Brain microvascular endothelial cell (primary cell): ENCODE measurements around the gene UBE2M.

Experiments used
- DNase-seq: peaks from one replicate; pipeline ENCODE4 v3.0.0-alpha.2; 2020
- H3K27ac ChIP-seq: fragments of 250-450 bp; sonication (Bioruptor Pico); 2 replicates; pipeline ENCODE4 v1.5.1; 2020; ENCODE audit warnings: mild to moderate bottlenecking, moderate library complexity
- H3K27me3 ChIP-seq: fragments of 250-450 bp; sonication (Bioruptor Pico); replicated peaks from 2 replicates; pipeline ENCODE4 v1.5.1; 2020; ENCODE audit warnings: mild to moderate bottlenecking
- H3K36me3 ChIP-seq: fragments of 250-450 bp; sonication (Bioruptor Pico); replicated peaks from 2 replicates; pipeline ENCODE4 v1.5.1; 2020; ENCODE audit warnings: mild to moderate bottlenecking
- H3K4me3 ChIP-seq: 2 replicates; pipeline ENCODE4 v1.5.1; 2011; ENCODE audit warnings: low read depth, mild to moderate bottlenecking, control low read depth, low read length, moderate library complexity
- CTCF ChIP-seq: IDR thresholded peaks from 2 replicates; pipeline ENCODE4 v1.5.1; 2011; ENCODE audit warnings: low read depth, mild to moderate bottlenecking, moderate library complexity, low read length, control low read depth, inconsistent platforms; ENCODE audit errors: missing control alignments
- in situ Hi-C: cut with HindIII; loops from 2 replicates; pipeline ENCODE4 v1.10.0; 2017; ENCODE audit warnings: low sequenced_read_pairs, low pct_ligation_motif_present

UBE2M gene

DNA sequence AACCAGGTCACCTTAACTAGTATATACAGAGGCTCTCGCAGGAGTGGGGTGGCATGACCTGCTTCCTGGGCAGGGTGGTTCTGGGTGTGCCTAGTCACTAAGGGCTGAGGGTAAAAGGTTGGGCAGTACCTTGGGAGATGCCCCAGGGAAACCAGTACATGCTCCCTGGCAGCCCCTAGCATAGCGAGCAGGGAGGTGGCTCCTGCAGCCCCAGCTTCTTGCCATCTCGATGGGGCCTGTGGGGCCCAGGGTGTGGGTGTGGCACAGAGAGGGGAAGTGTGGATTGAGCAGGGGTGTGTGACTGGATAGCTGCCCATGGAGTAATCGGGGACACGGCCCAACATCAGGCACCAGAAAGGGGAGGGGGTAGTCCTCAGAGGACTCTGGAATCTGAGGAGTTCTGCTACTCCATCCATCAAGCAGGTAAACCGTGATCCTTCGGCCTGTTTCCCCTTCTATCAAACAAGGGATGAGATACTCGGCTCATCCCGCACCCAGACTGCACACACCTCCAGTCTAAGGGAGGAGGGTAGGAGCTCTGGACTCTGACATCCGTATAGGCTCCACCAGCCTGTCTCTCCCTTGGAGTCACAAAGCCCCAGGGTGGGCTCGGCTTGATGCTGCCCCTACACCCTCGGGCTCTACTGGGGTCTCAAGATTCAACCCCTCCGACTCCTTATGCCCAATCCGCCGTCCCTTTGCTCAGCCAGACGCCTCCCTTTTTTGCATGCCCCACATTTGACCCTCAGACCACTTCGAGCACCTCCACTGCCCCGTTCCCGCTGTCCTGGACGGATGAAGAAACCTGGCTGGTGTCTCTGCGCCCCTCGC lies 39.9 kb downstream of the UBE2M start:
- in situ Hi-C loops: no loop called here
- H3K4me3 ChIP-seq: peak overlapping the region; percentile 88
- DNase-seq: no peak
- H3K36me3 ChIP-seq: peaks cover 15% of the 10 kb centered on the region
- peak overlapping the region; percentile 89 for H3K27ac ChIP-seq
- H3K27me3 ChIP-seq: no peaks in the 10 kb centered on the region
- TF ChIP-seq CTCF: no peak

DNA sequence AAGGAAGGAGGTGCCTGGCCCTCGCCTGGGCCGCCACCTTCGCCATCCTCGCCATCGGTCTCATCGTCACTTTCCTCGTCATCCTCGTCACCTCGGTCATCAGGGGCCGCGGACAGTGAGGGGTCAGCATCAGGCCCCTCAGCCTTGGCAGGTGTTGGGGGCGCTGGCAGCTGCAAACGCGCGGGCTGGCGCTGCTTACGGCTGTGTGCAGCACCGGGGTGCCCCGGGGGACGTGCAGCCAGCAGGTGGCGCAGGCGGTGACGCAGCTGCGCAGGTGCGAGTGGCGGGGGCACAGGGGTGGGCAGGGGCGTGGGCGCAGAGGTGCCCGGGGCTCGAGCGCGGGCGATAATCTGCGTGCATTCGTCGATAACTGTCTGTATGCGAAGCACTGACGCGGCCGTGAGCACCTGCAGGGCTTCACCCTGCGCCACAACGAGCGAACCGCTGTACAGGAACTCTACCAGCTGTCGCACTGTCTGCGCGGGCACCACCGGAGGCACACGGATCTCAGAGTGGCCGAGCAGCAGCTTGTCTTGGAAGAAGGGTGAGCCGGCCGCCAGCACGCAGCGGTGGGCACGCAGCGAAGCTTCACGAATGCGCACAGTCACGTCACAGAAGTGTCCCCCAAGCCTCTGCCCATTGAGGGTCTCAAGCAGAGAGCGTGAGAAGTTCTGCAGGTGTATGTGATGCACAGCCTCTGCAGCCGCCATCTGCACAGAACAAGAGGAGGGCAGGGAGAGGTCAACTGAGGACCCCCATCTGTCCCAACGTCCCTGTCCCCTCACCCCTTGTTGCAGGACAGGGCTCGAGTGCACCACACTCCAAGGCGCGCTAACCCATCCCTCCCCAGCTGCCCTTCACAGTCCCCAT lies 41.2 kb downstream of the UBE2M start:
- no peaks in the 10 kb centered on the region for H3K27me3 ChIP-seq
- in situ Hi-C loops: no loop called here
- no peak overlapping the region for H3K27ac ChIP-seq
- H3K4me3 ChIP-seq: no peak overlapping the region
- peaks cover 15% of the 10 kb centered on the region for H3K36me3 ChIP-seq
- no peak for DNase-seq
- TF ChIP-seq CTCF: no peak

DNA sequence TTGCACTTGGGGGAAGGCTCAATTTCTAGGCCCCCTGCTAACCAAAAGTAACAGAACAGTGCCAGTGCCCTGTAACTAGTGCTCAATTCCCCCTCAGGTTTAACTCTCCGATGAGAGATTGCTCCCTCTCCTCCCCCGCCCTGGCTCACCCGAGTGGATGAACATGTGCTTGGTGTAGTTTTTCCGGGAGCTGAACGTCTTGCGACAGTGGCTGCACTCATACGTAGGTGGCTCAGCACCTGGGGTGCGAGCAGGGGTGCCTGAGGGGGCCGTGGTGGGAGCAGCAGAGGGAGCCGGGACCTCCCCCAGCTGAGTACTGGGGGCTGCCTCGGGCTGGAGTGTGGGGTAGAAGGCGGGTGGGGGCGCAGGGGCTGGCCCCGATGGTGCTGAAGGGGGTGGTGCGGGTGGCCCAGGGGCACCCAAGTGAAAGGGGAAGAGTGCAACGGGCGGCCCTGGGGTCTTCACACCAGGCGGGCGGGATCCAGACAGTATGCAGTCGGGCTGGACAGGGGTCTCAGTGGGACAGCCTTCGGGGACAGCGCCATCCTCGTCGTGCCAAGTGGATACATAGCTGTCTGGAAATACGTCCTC lies 42.1 kb downstream of the UBE2M start:
- Histone ChIP-seq H3K27ac (no peak overlapping the region), H3K27me3 (no peaks in the 10 kb centered on the region), H3K4me3 (no peak overlapping the region), H3K36me3 (peaks cover 15% of the 10 kb centered on the region)
- no peak for DNase-seq
- in situ Hi-C loops: no loop called here
- no peak for TF ChIP-seq CTCF

GRCh38 chr19:58515259-58515658 lies 43.2 kb downstream of the UBE2M start:
- Histone ChIP-seq H3K27me3 (no peaks in the 10 kb centered on the region), H3K4me3 (no peak overlapping the region), H3K27ac (no peak overlapping the region), H3K36me3 (peaks cover 15% of the 10 kb centered on the region)
- TF ChIP-seq CTCF: no peak
- no peak for DNase-seq
- in situ Hi-C loops: no loop called here

GRCh38 chr19:58514564-58515022 lies 43.8 kb downstream of the UBE2M start:
- Histone ChIP-seq H3K36me3 (peaks cover 15% of the 10 kb centered on the region), H3K4me3 (peak overlapping the region; percentile 56), H3K27me3 (no peaks in the 10 kb centered on the region), H3K27ac (no peak overlapping the region)
- TF ChIP-seq CTCF: no peak
- no peak for DNase-seq
- in situ Hi-C loops: no loop called here
